Caco-2 (cell line): Measurements from ENCODE around the gene HOXB8. TPM values are rescaled to one million over a fixed set of nuclear protein-coding genes. Genes with fewer than 3 reads are reported as not detected.
A peak's percentile ranks its signal among the peaks of the same experiment; 100 is the strongest.

Experiments used
- BruUV-seq: library from RNA; stranded (reverse); fragments of 400-500 nt; replicated peaks from 2 replicates; lab custom pipeline; 2021; lab: Mats Ljungman, UMichigan
- CTCF ChIA-PET: fragments of 300-600 bp; sonication (Branson Sonifier 250); formaldehyde crosslinking; loops from one replicate; lab custom pipeline; 2022; ENCODE audit warnings: antibody characterized with exemption; lab: Charles Lee
- POLR2A ChIA-PET: fragments of 300-600 bp; sonication (Branson Sonifier 250); formaldehyde crosslinking; loops from one replicate; lab custom pipeline; 2022; ENCODE audit warnings: antibody characterized with exemption; lab: Charles Lee
- DNase-seq, 2 experiments: peaks; one replicate each; pipeline versions ENCODE4 v3.0.0 to v3.0.0-alpha.2; 2020 to 2022
- H3K27me3 ChIP-seq: replicated peaks from 2 replicates; pipeline ENCODE4 v1.6.0; 2011; ENCODE audit warnings: low read length; ENCODE audit not compliant: control insufficient read depth, insufficient read depth
- H3K36me3 ChIP-seq: 2 replicates; pipeline ENCODE4 v1.5.1; 2011; ENCODE audit warnings: low read length; ENCODE audit not compliant: control insufficient read depth, insufficient read depth
- H3K4me1 ChIP-seq: fragments of 250-450 bp; sonication (Bioruptor Pico); 2 replicates; pipeline ENCODE4 v1.5.1; 2020; ENCODE audit warnings: mild to moderate bottlenecking
- H3K4me3 ChIP-seq: 2 replicates; pipeline ENCODE4 v1.5.1; 2011; ENCODE audit warnings: low read depth, mild to moderate bottlenecking, control low read depth, low read length
- H3K9me3 ChIP-seq: fragments of 250-450 bp; sonication (Bioruptor Pico); 2 replicates; pipeline ENCODE4 v1.5.1; 2020; ENCODE audit warnings: mild to moderate bottlenecking, moderate library complexity
- H3K27ac Mint-ChIP-seq: one replicate; pipeline ENCODE4 v1.8.0; 2022; ENCODE audit warnings: mixed read lengths; ENCODE audit not compliant: unreplicated experiment
- H3K27me3 Mint-ChIP-seq: one replicate; pipeline ENCODE4 v1.8.0; 2022; ENCODE audit warnings: mixed read lengths; ENCODE audit not compliant: insufficient read depth, unreplicated experiment
- H3K36me3 Mint-ChIP-seq: one replicate; pipeline ENCODE4 v1.8.0; 2022; ENCODE audit warnings: mild to moderate bottlenecking, mixed read lengths; ENCODE audit not compliant: insufficient read depth, unreplicated experiment
- H3K4me1 Mint-ChIP-seq: one replicate; pipeline ENCODE4 v1.8.0; 2022; ENCODE audit warnings: low read depth, mixed read lengths; ENCODE audit not compliant: unreplicated experiment
- H3K4me3 Mint-ChIP-seq: one replicate; pipeline ENCODE4 v1.8.0; 2022; ENCODE audit warnings: mild to moderate bottlenecking, moderate library complexity, mixed read lengths; ENCODE audit not compliant: unreplicated experiment
- H3K9me3 Mint-ChIP-seq: one replicate; pipeline ENCODE4 v1.8.0; 2022; ENCODE audit warnings: mixed read lengths; ENCODE audit not compliant: unreplicated experiment
- intact Hi-C: fragments of 100-400 bp; cut with micrococcal nuclease; formaldehyde crosslinking; loops from one replicate; pipeline ENCODE4 v1.10.0; 2022; ENCODE audit not compliant: unreplicated experiment
- total RNA-seq: library from RNA; stranded (reverse); gene quantifications from 2 replicates; pipeline ENCODE4 v1.2.3, GENCODE V29; 2022
- TF ChIP-seq, protein P1 (sequence below), 2 experiments: fragments of 200-600 bp in 1 of 2; IDR thresholded peaks; 1 replicate in 1 of 2; 2 replicates in 1 of 2; pipeline versions ENCODE4 v1.5.1 to v1.8.0; 2011 to 2022; ENCODE audit warnings: antibody characterized with exemption in 1 of 2, control low read depth in 1 of 2, inconsistent platforms in 1 of 2, low read depth in 1 of 2, low read length in 1 of 2, mild to moderate bottlenecking in 1 of 2, moderate library complexity in 1 of 2; ENCODE audit not compliant: insufficient read depth in 1 of 2, severe bottlenecking in 1 of 2, unreplicated experiment in 1 of 2

Gene HOXB8
- total RNA-seq, 1 experiment from 2014 or later: 1.2 TPM

DNA sequence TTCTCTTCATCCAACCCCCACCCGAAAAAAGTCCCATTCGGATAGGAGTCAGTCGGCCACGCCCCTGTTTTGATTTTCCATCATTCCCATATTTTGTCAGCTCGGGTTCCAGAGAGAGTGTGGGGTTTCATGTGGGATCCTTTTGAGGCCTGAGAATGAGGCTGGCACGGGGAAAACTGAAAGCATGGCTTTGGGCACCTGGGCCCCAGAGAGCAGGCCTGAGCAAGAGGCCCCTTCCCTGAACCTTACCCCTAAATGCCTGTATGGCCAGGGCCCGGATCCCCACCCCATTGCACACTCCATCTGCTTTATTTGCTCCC is 32.4 kb downstream of the HOXB8 start:
- ChIA-PET POLR2A (no interaction called here), CTCF (interaction anchor here (1.0 kb wide), 1 partner anchor 85 kb away, joined by 3 read pairs; no protein-coding TSS in a partner anchor)
- H3K27me3 Mint-ChIP-seq: peaks cover 39% of the 10 kb centered on the region
- no peaks in the 10 kb centered on the region for H3K9me3 Mint-ChIP-seq
- peaks cover 4% of the 10 kb centered on the region for H3K36me3 Mint-ChIP-seq
- BruUV-seq: no TSS peak
- H3K4me1 Mint-ChIP-seq: peaks cover 46% of the 10 kb centered on the region
- TF ChIP-seq, protein P1, sequence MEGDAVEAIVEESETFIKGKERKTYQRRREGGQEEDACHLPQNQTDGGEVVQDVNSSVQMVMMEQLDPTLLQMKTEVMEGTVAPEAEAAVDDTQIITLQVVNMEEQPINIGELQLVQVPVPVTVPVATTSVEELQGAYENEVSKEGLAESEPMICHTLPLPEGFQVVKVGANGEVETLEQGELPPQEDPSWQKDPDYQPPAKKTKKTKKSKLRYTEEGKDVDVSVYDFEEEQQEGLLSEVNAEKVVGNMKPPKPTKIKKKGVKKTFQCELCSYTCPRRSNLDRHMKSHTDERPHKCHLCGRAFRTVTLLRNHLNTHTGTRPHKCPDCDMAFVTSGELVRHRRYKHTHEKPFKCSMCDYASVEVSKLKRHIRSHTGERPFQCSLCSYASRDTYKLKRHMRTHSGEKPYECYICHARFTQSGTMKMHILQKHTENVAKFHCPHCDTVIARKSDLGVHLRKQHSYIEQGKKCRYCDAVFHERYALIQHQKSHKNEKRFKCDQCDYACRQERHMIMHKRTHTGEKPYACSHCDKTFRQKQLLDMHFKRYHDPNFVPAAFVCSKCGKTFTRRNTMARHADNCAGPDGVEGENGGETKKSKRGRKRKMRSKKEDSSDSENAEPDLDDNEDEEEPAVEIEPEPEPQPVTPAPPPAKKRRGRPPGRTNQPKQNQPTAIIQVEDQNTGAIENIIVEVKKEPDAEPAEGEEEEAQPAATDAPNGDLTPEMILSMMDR (IDR thresholded peaks at IDR 0.05; ENCODE audit: insufficient read depth in 1 of 2, low read depth in 1 of 2, low read length in 1 of 2, severe bottlenecking in 1 of 2, unreplicated experiment in 1 of 2): no peak
- intact Hi-C loops: no loop called here
- no peak overlapping the region for H3K4me3 Mint-ChIP-seq
- no peak for DNase-seq
- H3K27ac Mint-ChIP-seq: no peak overlapping the region
- Histone ChIP-seq H3K4me1 (peaks cover 36% of the 10 kb centered on the region), H3K36me3 (no peaks in the 10 kb centered on the region), H3K4me3 (no peak overlapping the region), H3K27me3 (peaks cover 8% of the 10 kb centered on the region), H3K9me3 (no peaks in the 10 kb centered on the region)

DNA sequence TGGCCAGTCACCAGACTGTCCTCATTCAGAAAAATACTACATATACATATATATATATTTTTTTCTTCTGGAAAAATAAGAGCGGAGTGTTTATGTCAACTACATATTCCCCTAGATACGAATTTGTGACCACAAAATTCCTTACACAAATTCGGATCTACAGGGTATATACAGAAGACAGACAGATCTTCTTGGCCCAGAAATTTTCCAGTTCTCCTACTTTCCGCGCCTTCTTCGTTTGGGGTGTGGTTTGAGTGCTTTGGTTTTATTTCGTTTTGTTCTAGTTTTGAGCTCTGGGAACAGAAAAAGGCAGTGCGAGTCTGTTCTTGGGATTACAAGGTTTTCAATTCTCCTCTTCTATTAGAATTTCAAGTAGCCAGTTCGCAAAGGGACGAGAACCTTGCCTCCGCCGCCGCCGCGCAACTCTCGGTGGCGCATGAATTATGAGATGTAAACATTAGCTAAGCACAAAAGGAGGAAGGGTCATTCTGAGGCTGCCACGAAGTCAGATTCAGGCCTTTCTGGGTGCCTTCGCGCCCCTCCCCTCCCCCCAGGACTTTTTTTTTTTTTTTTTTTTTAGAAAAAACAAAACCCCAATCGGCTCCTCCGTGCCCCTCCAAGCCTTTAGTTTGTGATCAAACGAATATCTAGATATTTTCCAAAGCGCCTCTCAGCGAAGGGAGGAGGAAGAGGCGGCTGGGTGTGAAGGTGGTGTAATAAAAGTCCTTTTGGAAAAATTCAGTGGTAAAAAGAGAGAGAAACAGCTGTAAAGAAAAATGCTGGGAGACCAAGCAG is 35.1 kb downstream of the HOXB8 start:
- CTCF ChIA-PET: interaction anchor here (0.6 to 1.6 kb wide), 8 partner anchors 9 to 555 kb away, joined by 3 to 7 read pairs (median 4); no protein-coding TSS in a partner anchor
- peak overlapping the region; percentile 15; the same call in 1 of the 2 replicates for H3K4me3 ChIP-seq
- no peaks in the 10 kb centered on the region for H3K36me3 ChIP-seq
- TF ChIP-seq, protein P1 (IDR thresholded peaks at IDR 0.05; ENCODE audit: insufficient read depth in 1 of 2, low read depth in 1 of 2, low read length in 1 of 2, severe bottlenecking in 1 of 2, unreplicated experiment in 1 of 2): no peak
- H3K4me3 Mint-ChIP-seq: peak overlapping the region; percentile 88
- H3K4me1 ChIP-seq: peaks cover 35% of the 10 kb centered on the region
- DNase-seq: peak in 1 of 2 experiments; percentile 58
- H3K27me3 ChIP-seq: peaks cover 2% of the 10 kb centered on the region
- H3K27me3 Mint-ChIP-seq: peaks cover 20% of the 10 kb centered on the region
- H3K27ac Mint-ChIP-seq: no peak overlapping the region
- POLR2A ChIA-PET: interaction anchor here (0.7 kb wide), 2 partner anchors 8 to 348 kb away, joined by 4 to 9 read pairs; no protein-coding TSS in a partner anchor
- peaks cover 4% of the 10 kb centered on the region for H3K36me3 Mint-ChIP-seq
- no peaks in the 10 kb centered on the region for H3K9me3 ChIP-seq
- no TSS peak for BruUV-seq
- intact Hi-C loops: no loop called here
- peaks cover 35% of the 10 kb centered on the region for H3K4me1 Mint-ChIP-seq
- no peaks in the 10 kb centered on the region for H3K9me3 Mint-ChIP-seq

DNA sequence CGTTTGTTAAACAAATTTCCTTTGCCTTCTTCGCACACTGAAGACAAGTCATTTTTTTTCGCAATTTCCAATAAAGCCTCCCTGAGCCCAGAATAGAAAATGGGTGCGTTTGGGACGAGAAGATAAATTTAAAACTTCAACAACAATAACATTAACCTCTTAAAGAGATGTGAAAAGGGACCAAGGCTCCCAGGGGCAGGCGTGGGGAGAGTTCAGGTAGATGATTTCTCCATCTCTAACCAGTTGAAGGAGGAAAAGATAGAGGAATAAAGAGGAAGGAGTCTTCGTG is 35.7 kb downstream of the HOXB8 start:
- H3K4me3 Mint-ChIP-seq: peak overlapping the region; percentile 88
- no peak for DNase-seq
- H3K27ac Mint-ChIP-seq: peak overlapping the region; percentile 37
- H3K36me3 Mint-ChIP-seq: peaks cover 4% of the 10 kb centered on the region
- CTCF ChIA-PET: interaction anchor here (0.6 to 1.6 kb wide), 5 partner anchors 10 to 554 kb away, joined by 3 to 7 read pairs (median 4); no protein-coding TSS in a partner anchor
- peaks cover 18% of the 10 kb centered on the region for H3K27me3 Mint-ChIP-seq
- peaks cover 31% of the 10 kb centered on the region for H3K4me1 Mint-ChIP-seq
- Histone ChIP-seq H3K4me1 (peaks cover 35% of the 10 kb centered on the region), H3K4me3 (peak overlapping the region; percentile 1; the same call in 1 of the 2 replicates), H3K27me3 (peaks cover 2% of the 10 kb centered on the region), H3K36me3 (no peaks in the 10 kb centered on the region), H3K9me3 (no peaks in the 10 kb centered on the region)
- TF ChIP-seq, protein P1 (IDR thresholded peaks at IDR 0.05; ENCODE audit: insufficient read depth in 1 of 2, low read depth in 1 of 2, low read length in 1 of 2, severe bottlenecking in 1 of 2, unreplicated experiment in 1 of 2): no peak
- H3K9me3 Mint-ChIP-seq: no peaks in the 10 kb centered on the region
- intact Hi-C loops: no loop called here
- POLR2A ChIA-PET: interaction anchor here (0.7 kb wide), 1 partner anchor 8 kb away, joined by 9 read pairs; no protein-coding TSS in a partner anchor
- no TSS peak for BruUV-seq
